COLO668 (cell line): ENCODE data around the gene PPME1.
"Not testable (repeated sequence)": the region's sequence is repeated elsewhere in the genome, so short reads cannot be mapped to it uniquely, and the experiment has no call there.

Experiments used
- DNase-seq: peaks from one replicate; lab custom pipeline; 2025; ENCODE audit not compliant: unreplicated experiment; lab: John Stamatoyannopoulos, UW

The PPME1 gene, protein sequence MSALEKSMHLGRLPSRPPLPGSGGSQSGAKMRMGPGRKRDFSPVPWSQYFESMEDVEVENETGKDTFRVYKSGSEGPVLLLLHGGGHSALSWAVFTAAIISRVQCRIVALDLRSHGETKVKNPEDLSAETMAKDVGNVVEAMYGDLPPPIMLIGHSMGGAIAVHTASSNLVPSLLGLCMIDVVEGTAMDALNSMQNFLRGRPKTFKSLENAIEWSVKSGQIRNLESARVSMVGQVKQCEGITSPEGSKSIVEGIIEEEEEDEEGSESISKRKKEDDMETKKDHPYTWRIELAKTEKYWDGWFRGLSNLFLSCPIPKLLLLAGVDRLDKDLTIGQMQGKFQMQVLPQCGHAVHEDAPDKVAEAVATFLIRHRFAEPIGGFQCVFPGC

DNA sequence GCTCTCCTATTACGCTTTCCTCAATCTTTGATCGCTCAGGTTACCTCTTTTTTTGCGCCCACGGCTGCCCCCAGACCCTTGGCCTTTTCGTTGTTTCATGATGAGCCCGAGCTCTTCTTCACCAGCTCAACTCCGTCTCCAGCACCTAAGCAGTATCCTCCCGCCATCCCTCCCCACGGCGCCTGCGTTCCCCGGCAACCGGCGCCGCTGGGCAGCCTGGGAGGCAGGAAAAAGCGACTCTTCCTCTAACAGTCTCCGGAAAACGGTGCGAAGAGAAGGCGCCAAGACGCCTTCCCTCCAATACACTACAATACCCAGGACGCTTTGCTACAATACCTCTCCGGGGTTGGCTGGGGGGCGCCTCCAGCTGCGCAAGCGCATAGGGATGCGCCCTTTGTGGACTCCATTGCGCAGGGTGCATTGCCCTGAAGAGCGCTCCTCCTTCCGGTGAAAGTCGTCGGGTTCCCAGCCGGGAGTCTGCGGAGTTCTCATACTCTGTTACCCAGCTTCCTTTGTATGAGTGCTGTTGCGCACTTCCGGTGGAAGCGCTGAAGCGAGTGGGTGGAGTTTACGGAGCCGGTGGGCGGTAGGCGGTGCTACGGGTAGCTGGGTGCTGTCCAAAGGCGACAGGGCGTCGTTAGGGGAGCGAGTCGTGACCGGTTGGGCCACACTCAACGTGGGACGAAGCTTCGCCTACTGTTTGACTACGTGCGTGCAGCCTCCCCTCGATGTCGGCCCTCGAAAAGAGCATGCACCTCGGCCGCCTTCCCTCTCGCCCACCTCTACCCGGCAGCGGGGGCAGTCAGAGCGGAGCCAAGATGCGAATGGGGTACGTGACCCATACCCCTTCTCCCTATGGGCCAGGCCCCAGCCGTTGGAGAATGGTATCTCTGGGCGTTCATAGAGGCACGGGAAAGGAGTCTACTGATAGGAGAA, at the start of gene PPME1, which contains the start of gene C2CD3:
TSS of gene PPME1 (plus strand) at position 596 of the 936 bp plus-strand sequence. CDS start at position 729, 133 bp downstream.
TSS of gene C2CD3 (minus strand) at position 309 of the 936 bp plus-strand sequence. CDS start at position 99, 210 bp downstream.
- DNase-seq, result peak; percentile 95

DNA sequence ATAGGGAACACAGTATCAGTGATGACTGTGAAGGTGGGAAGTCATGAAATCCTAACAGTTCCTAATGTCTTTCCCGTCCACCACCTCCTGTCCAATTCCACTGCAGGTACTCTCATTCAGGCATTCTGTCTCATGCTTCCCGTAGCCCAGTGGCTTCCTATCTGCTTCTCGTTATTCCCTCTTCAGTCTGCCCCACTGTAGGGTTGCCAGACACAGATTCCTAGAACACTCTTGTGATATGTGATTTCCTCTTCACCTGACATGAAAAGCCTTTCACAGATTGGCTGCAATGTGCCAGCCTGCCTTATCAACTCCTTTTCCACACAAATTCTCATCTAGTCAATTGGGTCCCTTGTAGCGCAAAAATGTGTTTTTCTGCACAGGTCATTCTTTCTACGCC, 49.3 kb upstream of the PPME1 start:
- no peak for DNase-seq

DNA sequence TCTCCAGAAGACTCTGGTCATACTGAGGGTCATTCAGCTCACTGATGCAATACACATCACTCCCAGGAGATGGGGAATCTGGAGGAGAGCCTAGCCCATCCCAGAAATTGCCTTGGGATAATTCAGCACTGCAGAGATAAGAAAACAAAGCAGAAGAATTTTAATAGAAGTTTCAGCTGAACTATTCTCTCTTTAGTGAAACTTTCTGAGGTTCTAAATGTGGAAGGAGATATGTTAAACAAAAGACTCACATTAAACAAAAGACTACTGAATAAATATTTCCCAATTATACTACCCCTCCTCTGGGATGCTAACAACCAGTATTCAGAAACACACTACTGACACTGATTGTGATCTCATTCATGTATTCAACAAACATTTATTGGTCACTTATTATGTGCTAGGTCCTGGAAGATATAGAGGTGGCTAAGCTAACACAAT, 48.1 kb upstream of the PPME1 start:
- DNase-seq, result no peak

DNA sequence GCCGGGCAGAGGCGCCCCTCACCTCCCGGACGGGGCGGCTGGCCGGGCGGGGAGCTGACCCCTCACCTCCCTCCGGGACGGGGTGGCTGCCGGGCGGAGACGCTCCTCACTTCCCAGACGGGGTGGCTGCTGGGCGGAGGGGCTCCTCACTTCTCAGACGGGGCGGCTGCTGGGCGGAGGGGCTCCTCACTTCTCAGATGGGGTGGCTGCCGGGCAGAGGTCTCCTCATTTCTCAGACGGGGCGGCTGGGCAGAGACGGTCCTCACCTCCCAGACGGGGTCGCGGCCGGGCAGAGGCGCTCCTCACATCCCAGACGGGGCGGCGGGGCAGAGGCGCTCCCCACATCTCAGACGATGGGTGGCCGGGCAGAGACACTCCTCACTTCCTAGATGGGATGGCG, 42.0 kb upstream of the PPME1 start:
- DNase-seq, result not testable (repeated sequence)

DNA sequence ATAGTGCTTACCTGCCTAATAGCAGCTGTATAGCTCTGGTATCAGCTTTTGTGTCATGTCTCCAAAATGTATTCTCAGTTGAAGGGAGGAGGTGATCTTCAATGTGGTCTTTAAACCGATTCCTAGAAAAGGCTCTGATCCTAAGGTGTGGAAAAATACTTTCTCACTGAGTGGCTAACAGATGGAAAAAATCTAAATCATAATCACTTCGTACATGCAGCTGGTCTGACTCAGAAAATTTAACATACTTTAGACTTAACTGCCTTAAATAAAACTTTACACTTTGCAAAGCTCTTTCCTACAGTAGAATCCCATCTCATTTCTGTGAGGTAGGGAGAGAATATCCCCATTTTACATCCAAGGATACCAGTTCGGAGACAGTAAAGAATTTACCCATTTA, 38.3 kb upstream of the PPME1 start:
- no peak for DNase-seq

DNA sequence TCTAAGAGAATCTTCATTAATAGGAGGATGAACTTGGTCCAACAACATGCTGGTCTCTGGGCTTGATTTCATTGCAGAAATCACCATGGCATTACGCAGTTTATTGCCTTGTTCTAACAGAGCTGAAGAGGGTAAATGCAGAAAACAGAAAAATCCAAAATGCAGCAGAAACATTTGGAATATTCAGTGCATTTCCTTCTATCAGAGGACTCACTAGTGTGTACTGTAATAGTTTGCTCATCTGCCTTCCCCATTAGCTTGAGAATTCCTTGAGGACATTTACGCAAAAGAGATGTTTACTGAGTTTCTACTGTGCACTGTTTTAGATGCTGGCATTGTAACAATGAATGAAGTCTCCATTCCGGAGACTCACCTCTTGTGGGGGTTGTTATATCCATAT, 37.7 kb upstream of the PPME1 start:
- DNase-seq, result no peak

DNA sequence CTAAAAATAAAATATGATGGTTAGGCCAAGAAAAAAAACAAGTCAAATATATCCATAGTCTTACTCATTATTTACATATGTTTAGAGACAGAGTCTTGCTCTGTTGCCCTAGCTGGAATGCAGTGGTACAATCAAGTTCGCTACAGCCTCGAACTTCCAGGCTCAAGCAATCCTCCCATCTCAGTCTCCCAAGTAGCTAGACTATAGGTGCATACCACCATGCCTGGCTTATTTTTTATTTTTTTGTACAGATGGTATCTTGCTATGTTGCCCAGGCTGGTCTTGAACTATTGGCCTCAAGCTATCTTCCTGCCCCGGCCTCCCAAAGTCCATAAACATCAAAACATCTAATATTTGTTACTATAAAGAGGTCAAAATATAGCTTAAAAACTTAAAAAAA, 36.4 kb upstream of the PPME1 start:
- DNase-seq, result no peak

DNA sequence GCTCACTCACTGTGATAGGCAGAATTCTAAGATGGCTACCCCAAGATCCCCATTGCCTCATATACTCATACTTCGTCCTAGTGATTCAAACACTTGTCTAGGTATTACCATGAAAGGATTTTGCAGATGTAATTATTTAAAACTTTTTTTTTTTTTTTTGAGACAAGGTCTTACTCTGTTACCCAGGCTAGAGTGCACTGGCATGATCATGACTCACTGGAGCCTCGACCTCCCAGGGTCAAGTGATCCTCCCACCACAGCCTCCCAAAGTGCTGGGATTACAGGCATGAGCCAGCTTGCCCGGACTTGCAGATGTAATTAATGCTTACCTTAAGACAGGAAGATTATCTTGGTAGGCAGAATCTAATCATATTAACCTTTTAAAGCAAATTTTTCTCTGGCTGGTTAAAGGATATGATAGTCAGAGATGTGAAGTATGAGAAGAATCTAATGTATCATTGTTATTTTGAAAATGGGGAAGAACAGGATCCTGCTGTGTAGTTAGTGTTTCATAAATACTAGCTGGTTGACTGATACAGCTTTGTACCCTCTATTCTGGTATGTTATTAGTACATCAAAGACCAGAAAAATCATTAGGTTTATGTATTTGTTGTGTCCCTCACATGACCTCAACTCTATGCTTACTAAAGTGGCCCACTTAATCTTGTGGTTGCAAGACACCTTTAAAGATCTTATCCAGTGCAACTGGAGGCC, 35.8 kb upstream of the PPME1 start:
- DNase-seq, result no peak

DNA sequence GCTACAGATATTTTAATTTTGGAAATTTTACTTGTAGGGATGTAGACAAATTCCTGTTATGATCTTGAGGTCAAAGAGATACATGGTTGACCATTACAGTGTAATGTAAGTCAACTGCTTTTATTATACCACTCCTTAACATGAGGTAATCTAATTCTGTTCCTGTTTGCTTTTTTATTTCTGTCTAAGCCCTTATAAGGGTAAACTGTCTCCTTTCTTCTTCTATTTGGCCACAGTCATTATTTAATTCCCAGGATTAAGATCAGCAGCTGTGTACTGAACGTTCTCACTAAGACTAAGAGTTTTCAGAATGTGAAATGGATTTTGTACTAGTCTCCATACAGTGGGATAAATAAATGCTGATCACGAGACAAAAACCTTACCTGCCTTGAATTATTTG, 33.1 kb upstream of the PPME1 start:
- no peak for DNase-seq

DNA sequence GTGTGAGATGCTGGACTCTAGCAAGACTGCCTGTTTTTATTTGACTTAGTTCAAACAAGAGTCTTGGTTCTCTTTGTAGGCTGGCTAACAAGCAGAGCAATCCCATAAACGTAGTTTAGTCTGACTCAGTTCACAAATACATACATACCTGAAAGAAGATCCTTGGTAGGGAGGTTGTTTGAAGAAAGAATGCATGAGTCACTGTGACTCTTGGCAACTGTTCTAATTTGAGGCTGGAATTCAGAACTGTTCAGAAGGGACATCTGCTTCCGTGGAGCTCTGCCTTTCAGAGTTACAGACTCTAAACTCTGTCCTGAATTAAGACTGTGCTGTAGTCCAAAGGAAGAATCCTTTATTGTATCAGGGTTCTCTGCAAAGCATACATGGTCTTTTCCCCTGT, 32.5 kb upstream of the PPME1 start:
- DNase-seq, result no peak

DNA sequence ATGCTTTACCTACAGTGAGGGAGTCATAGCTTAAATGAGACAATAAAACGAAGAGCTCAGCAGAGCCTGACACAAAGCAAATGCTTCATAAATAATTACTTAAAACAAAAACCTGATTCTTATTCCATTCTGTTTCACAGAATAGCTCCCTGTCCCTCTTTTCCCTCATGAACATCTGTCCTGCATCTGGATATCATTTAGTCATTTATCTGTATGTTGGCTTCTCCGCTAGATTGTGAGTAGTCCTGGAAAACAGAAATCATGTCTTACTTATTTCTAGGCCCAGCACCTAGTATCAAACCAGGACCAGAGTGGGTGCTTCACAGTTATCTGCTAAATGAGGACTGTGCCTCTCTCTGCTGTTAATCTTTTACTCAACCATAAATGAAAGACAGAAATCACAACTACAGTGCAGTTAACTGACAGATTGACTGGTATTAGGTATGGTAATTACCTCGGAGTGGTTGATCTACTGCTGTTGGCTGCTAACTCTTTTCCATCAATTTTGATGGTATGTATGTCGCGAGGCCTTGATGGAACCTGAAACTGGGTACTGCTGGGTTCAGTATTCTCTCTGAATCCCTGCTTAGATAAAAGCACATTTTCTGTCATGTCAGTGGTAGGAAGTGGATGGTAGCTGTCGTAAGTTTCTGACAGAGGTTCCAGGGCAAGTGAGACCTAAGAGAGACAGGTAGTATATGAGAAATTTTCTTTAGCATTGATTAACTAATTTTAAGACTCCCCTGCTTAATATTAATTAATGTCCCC, 31.8 kb upstream of the PPME1 start:
- no peak for DNase-seq

DNA sequence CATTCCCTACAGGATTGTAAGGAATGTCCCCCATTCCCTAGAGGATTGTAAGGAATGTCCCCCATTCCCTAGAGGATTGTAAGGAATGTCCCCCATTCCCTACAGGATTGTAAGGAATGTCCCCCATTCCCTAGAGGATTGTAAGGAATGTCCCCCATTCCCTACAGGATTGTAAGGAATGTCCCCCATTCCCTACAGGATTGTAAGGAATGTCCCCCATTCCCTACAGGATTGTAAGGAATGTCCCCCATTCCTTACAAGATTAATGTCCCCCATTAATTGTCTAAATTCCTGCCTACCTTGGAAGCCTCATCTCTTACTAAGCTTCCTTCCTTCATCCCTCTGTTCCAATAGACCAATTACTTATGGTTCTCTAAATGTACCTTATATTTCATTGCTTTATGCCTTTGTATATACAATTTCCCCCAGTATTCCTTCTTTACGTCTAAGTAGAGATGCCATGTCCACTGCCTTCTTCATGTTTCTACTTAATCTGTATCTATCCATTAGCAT, 31.1 kb upstream of the PPME1 start:
- DNase-seq, result not testable (repeated sequence)

DNA sequence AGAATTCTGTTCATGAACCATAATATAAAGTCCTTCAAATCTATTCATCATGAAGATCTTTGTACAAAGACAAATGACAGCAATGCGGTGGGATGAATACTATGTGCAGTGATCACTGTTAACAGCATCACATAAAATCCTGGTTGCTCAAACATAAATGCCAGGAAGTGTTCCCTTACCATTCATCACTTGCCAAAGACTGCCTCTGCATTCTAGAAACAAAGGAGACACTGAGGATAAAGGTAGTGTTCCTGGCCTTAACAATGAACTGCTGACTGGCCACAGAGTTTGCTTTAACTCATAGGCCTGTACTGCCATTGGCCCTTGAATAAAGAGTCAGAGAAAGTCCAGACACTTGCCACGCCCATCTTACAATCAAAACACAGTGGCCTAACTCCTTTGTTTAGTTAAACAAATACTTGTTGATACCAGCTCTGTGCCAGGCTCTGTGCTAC, 29.8 kb upstream of the PPME1 start:
- no peak for DNase-seq

DNA sequence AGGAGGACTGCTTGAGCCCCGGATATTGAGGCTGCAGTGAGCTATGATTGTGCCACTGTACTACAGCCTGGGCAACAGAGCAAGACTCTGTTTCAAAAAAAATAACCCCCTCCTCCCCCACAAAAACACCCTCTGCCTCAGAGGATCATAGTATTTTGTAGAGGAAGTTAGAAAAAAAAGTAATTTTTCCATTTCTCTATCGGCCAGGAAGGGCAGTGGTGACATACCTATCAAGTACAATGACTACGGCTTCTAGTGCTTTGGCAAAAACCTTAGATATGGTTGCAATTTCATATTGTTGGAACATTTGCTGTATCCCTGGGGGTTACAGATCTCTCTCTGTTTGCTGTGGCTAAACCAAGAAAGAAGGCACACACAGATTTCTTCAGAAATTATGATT, 29.2 kb upstream of the PPME1 start:
- DNase-seq, result no peak

DNA sequence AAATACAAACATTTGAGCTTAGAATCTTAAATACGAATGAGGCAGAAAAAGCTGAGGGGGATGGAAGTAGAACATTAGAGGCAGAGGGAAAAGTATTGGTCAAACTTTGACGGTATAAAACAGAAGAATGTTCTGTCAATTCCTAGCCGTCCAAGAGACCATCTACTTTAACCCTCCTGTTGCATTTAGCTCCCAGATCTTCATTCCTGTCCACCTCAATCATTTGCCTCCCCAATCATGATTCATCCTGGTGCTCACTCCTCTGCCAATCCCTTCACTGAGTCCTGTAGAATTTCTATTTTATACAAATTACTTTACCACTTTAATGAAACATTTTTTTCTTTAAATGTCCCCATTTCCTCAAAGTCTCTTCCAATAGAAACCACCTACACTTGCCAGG, 28.5 kb upstream of the PPME1 start:
- no peak for DNase-seq

DNA sequence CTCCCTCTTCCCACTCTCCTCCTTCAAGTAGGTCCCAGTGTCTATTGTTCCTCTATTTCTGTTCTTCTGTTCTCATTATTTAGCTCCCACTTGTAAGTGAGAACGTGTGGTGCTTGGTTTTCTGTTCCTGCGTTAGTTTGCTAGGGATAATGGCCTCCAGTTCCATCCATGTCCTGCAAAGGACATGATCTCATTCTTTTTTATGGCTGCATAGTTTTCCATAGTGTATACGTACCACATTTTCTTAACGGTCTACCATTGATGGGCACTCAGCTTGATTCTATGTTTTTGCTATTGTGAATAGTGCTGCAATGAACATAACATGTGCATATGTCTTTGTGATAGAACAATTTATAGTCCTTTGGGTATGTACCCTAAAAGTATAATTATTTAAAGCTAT, 26.5 kb upstream of the PPME1 start:
- no peak for DNase-seq

DNA sequence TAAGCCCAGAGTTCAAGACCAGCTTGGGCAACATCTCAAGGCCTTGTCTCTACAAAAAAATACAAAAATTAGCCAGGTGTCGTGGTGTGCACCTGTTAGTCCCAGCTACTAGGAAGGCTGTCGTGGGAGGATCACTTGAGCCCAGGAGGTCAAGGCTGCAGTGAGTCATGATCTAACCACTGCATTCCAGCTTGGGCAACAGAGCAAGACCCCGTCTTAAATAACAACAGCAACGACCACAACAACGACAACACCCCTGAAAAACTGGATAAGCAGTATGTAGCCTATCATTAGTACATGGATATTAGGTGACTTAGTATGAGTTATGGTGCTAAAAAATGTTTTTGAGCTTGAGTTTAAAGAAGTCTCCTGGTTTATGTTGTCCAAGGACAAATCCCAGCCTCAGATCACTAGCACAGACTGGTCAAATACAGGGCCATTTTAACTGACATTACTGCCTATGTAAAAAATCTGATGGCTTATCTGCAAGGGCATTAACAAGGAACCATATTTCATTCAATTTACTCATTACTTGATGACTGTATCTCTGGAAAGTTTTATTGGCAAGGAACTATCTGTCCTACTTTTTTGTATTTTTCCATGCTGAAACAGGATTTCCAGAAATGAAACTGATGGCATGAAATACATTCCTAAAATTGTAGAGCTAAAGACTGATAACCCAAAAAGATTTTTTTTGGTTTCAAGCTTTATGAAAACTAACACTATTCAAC, 23.7 kb upstream of the PPME1 start:
- DNase-seq, result no peak

DNA sequence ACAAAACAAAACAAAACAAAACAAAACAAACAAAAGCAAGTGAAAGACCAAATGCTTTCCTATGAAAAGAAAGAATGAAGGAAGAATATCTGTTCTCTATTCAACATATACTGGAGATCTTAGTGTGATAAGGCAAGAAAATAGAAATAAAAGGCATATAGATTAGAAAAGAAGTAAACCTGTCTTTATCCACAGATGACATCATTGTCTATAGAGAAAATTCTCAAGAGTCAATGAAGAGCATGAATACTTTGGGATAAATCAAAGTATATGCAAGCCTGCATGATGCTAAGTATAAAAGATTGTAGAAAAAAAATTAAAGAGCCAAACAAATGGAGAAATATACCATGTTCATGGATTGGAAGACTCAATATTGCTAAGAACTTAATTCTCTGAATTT, 17.9 kb upstream of the PPME1 start:
- DNase-seq, result no peak

DNA sequence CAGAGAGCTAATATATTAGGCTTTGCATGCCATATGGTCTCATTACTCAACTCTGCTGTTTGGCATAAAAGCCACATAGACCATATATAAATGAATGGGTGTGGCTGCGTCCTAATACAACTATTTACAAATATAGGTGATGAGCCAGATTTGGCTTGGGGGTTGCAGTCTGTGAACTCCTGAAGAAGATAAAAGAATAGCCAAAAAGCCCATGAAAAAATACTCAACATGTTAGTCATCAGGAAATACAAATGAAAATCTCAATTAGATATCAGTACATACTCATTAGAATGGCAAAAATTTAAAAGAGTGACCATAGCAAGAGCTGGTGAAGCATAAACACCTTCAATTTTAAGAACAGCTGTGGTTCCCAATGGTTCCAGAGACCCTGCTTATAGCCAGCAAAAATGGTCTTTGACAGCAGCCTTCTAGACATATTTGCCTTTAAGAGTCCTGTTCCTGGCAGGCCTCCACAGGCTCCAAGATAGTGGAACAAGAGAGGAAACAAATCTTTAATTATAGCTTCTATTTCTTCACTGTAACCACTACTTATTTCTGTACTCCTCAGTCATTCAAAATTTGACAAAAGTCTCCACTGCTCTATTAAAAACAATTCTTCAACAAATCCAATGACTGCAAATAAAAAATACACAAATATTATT, 16.3 kb upstream of the PPME1 start:
- DNase-seq, result no peak
